ENCODE results near the gene RAMP1. TPM values are rescaled to one million over a fixed set of nuclear protein-coding genes. Genes with fewer than 3 reads are reported as not detected.
"Not testable (repeated sequence)": the region's sequence is repeated elsewhere in the genome, so short reads cannot be mapped to it uniquely, and the experiment has no call there.

The RAMP1 gene
- polyA plus RNA-seq, 4 donors = 61.6 to 155 (median 88.0) TPM

DNA sequence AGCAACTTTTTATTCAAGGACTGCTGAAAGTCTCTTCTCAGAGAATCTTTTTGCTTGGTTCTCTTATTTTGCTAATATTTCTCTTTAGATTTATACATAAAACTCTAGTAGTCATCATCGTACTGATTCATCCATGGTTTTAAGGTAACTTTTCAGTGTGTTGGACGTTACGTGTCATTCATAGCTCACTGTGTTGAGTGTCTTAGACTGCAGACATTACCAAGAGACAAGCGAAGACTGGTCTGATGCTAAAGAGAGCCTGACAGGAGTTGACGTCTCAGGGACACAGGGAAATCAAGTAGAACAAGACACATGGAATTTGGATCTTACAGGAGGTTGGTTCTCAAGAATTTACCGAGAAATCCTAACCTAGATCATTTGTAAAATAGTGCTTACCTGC lies 35.3 kb upstream of the RAMP1 start:
- FAIRE-seq = no peak
- no peaks in the 10 kb centered on the region for H3K27me3 ChIP-seq (ENCODE audit: control insufficient read depth in 3 of 3, insufficient read depth in 3 of 3, low read length in 3 of 3)
- WGBS, 3 donors = 79 to 88% (median 86%) methylated on average over 6 of the region's 6 CpGs

DNA sequence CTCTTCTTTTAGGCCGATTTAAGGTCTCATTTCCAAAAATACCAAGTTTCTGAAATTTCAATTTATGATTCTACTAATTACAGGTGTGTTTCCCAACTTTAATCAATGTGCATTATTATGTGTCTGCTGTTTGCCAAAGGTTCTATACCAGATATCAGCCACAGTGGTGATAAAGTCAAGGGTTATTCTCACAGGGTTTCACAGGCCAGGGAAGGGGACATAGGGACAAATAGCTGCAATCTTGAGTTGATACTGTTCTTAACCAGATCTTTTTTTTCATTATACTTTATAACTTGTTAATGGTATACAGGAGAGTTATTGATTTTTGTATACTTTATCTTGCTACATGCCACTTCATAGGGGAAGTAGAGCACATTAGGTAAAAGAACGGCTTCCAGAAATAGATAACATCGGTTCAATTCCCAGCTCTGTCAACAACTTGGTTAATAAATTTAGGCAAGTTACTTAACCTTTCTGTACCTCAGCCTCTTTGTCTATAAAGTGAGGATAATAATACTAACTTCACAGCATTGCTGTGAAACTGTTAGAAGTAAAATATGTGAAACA lies 31.9 kb upstream of the RAMP1 start:
- Histone ChIP-seq H3K4me3 (ENCODE audit: low read depth in 1 of 3, low read length in 3 of 3) (no peak overlapping the region), H3K36me3 (ENCODE audit: control insufficient read depth in 3 of 3, insufficient read depth in 2 of 3, low read depth in 1 of 3, low read length in 3 of 3) (no peaks in the 10 kb centered on the region), H3K9me3 (ENCODE audit: control insufficient read depth in 2 of 2, insufficient read depth in 1 of 2, low read depth in 1 of 2, low read length in 1 of 2) (no peaks in the 10 kb centered on the region), H3K4me1 (ENCODE audit: control insufficient read depth in 3 of 3, insufficient read depth in 2 of 3, low read depth in 1 of 3, low read length in 2 of 3) (no peaks in the 10 kb centered on the region), H3K27ac (ENCODE audit: low read depth in 1 of 3, low read length in 2 of 3) (no peak overlapping the region), H3K27me3 (ENCODE audit: control insufficient read depth in 3 of 3, insufficient read depth in 3 of 3, low read length in 3 of 3) (no peaks in the 10 kb centered on the region)
- peak; percentile 23 to 73 for DNase-seq
- 26 to 63% (median 40%) methylated on average over 3 of the region's 3 CpGs for WGBS, 3 donors
- FAIRE-seq = no peak

More for the DNA sequence above, 35.3 kb upstream of the RAMP1 start:
- Histone ChIP-seq H3K4me3 (ENCODE audit: low read depth in 1 of 3, low read length in 3 of 3) (no peak overlapping the region), H3K27ac (ENCODE audit: low read depth in 1 of 3, low read length in 2 of 3) (no peak overlapping the region), H3K36me3 (ENCODE audit: control insufficient read depth in 3 of 3, insufficient read depth in 2 of 3, low read depth in 1 of 3, low read length in 3 of 3) (no peaks in the 10 kb centered on the region), H3K4me1 (ENCODE audit: control insufficient read depth in 3 of 3, insufficient read depth in 2 of 3, low read depth in 1 of 3, low read length in 2 of 3) (no peaks in the 10 kb centered on the region), H3K9me3 (ENCODE audit: control insufficient read depth in 2 of 2, insufficient read depth in 1 of 2, low read depth in 1 of 2, low read length in 1 of 2) (no peaks in the 10 kb centered on the region)
- DNase-seq = no peak

DNA sequence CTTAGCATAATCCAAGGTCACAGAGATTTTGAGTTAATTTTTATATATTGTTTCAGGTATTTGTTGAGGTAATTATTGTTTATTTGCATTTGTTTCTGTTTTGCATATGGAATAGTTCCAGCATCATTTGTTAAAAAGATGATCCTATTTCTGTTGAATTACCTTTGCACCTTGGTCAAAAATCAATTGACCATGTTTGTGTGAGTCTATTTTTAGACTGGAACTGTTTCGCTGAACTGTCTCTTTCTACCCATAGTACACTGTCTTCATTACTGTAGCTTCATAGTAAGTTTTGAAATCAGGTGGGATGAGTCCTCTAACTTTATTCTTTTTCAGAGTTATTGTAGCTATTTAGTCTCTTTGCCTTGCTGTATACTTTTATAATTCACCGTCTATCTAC lies 28.9 kb upstream of the RAMP1 start:
- Histone ChIP-seq H3K36me3 (ENCODE audit: control insufficient read depth in 3 of 3, insufficient read depth in 2 of 3, low read depth in 1 of 3, low read length in 3 of 3) (no peaks in the 10 kb centered on the region), H3K27ac (ENCODE audit: low read depth in 1 of 3, low read length in 2 of 3) (no peak overlapping the region), H3K4me3 (ENCODE audit: low read depth in 1 of 3, low read length in 3 of 3) (no peak overlapping the region), H3K4me1 (ENCODE audit: control insufficient read depth in 3 of 3, insufficient read depth in 2 of 3, low read depth in 1 of 3, low read length in 2 of 3) (no peaks in the 10 kb centered on the region), H3K27me3 (ENCODE audit: control insufficient read depth in 3 of 3, insufficient read depth in 3 of 3, low read length in 3 of 3) (no peaks in the 10 kb centered on the region), H3K9me3 (ENCODE audit: control insufficient read depth in 2 of 2, insufficient read depth in 1 of 2, low read depth in 1 of 2, low read length in 1 of 2) (no peaks in the 10 kb centered on the region)
- peak; percentile 5 to 7 for DNase-seq
- FAIRE-seq = no peak
- 53 to 89% (median 66%) methylated on average over 2 of the region's 2 CpGs for WGBS, 3 donors

DNA sequence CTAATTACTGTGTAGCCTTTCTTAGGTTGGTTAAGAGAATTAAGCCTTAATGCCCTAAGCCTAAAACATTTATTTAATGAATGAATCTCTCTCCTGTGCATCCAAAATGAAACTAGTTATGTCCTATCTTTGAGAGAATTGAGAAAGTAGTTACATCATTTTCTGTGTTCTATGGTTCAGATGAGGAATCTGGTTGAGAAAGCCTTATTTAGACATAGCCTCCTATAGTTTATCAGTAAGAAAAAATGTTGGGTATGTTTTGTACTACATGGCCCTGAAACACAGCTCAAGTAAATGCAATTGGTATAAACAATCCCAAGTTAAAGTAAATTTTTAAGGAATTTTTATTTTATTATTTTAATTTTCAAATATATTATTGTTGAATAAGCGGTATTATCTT lies 25.9 kb upstream of the RAMP1 start:
- H3K4me3 ChIP-seq (ENCODE audit: low read depth in 1 of 3, low read length in 3 of 3) = no peak overlapping the region
- DNase-seq = no peak
- no peaks in the 10 kb centered on the region for H3K36me3 ChIP-seq (ENCODE audit: control insufficient read depth in 3 of 3, insufficient read depth in 2 of 3, low read depth in 1 of 3, low read length in 3 of 3)
- no peak overlapping the region for H3K27ac ChIP-seq (ENCODE audit: low read depth in 1 of 3, low read length in 2 of 3)
- no peaks in the 10 kb centered on the region for H3K27me3 ChIP-seq (ENCODE audit: control insufficient read depth in 3 of 3, insufficient read depth in 3 of 3, low read length in 3 of 3)
- FAIRE-seq = no peak
- no peaks in the 10 kb centered on the region for H3K4me1 ChIP-seq (ENCODE audit: control insufficient read depth in 3 of 3, insufficient read depth in 2 of 3, low read depth in 1 of 3, low read length in 2 of 3)
- 96 to 97% (median 97%) methylated on average over 1 of the region's 1 CpG for WGBS, 3 donors
- H3K9me3 ChIP-seq (ENCODE audit: control insufficient read depth in 2 of 2, insufficient read depth in 1 of 2, low read depth in 1 of 2, low read length in 1 of 2) = no peaks in the 10 kb centered on the region

- no peaks in the 10 kb centered on the region for H3K27me3 ChIP-seq (ENCODE audit: control insufficient read depth in 3 of 3, insufficient read depth in 3 of 3, low read length in 3 of 3)
- H3K36me3 ChIP-seq (ENCODE audit: control insufficient read depth in 3 of 3, insufficient read depth in 2 of 3, low read depth in 1 of 3, low read length in 3 of 3) = no peaks in the 10 kb centered on the region
- H3K4me1 ChIP-seq (ENCODE audit: control insufficient read depth in 3 of 3, insufficient read depth in 2 of 3, low read depth in 1 of 3, low read length in 2 of 3) = no peaks in the 10 kb centered on the region
- no peaks in the 10 kb centered on the region for H3K9me3 ChIP-seq (ENCODE audit: control insufficient read depth in 2 of 2, insufficient read depth in 1 of 2, low read depth in 1 of 2, low read length in 1 of 2)
- no peak overlapping the region for H3K27ac ChIP-seq (ENCODE audit: low read depth in 1 of 3, low read length in 2 of 3)
- 62 to 87% (median 66%) methylated on average over 3 of the region's 3 CpGs for whole genome bisulfite sequencing, 3 donors
- DNase-seq (no peak), FAIRE-seq (no peak)
- H3K4me3 ChIP-seq (ENCODE audit: low read depth in 1 of 3, low read length in 3 of 3) = no peak overlapping the region
These were observed 24.1 kb upstream of the RAMP1 start for GRCh38 chr2:237835372-237835771.

- 64 to 83% (median 69%) methylated on average over 4 of the region's 4 CpGs for WGBS, 3 donors
These were observed 18.4 kb upstream of the RAMP1 start for GRCh38 chr2:237841051-237841450.

DNA sequence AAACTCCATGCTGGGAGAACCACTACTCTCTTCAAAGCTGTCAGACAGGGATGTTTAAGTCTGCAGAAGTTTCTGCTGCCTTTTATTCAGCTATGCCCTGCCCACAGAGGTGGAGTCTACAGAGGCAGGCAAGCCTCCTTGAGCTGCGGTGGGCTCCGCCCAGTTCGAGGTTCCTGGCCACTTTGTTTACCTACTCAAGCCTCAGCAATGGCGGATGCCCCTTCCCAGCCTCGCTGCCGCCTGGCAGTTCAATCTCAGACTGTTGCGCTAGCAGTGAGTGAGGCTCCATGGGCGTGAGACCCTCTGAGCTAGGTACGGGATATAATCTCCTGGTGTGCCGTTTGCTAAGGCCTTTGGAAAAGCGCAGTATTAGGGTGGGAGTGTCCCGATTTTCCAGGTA lies 10.5 kb upstream of the RAMP1 start:
- not testable (repeated sequence) for DNase-seq; H3K9me3 ChIP-seq (ENCODE audit: control insufficient read depth in 2 of 2, insufficient read depth in 1 of 2, low read depth in 1 of 2, low read length in 1 of 2); H3K36me3 ChIP-seq (ENCODE audit: control insufficient read depth in 3 of 3, insufficient read depth in 2 of 3, low read depth in 1 of 3, low read length in 3 of 3); FAIRE-seq; H3K27me3 ChIP-seq (ENCODE audit: control insufficient read depth in 3 of 3, insufficient read depth in 3 of 3, low read length in 3 of 3); H3K27ac ChIP-seq (ENCODE audit: low read depth in 1 of 3, low read length in 2 of 3); H3K4me3 ChIP-seq (ENCODE audit: low read depth in 1 of 3, low read length in 3 of 3); H3K4me1 ChIP-seq (ENCODE audit: control insufficient read depth in 3 of 3, insufficient read depth in 2 of 3, low read depth in 1 of 3, low read length in 2 of 3)
- 93 to 95% (median 95%) methylated on average over 12 of the region's 12 CpGs for WGBS, 3 donors

More at GRCh38 chr2:237841051-237841450, 18.4 kb upstream of the RAMP1 start:
- no peaks in the 10 kb centered on the region for H3K9me3 ChIP-seq (ENCODE audit: control insufficient read depth in 2 of 2, insufficient read depth in 1 of 2, low read depth in 1 of 2, low read length in 1 of 2)
- no peak for DNase-seq
- no peak overlapping the region for H3K27ac ChIP-seq (ENCODE audit: low read depth in 1 of 3, low read length in 2 of 3)
- no peak for FAIRE-seq
- no peak overlapping the region for H3K4me3 ChIP-seq (ENCODE audit: low read depth in 1 of 3, low read length in 3 of 3)
- H3K4me1 ChIP-seq (ENCODE audit: control insufficient read depth in 3 of 3, insufficient read depth in 2 of 3, low read depth in 1 of 3, low read length in 2 of 3) = no peaks in the 10 kb centered on the region
- no peaks in the 10 kb centered on the region for H3K36me3 ChIP-seq (ENCODE audit: control insufficient read depth in 3 of 3, insufficient read depth in 2 of 3, low read depth in 1 of 3, low read length in 3 of 3)
- no peaks in the 10 kb centered on the region for H3K27me3 ChIP-seq (ENCODE audit: control insufficient read depth in 3 of 3, insufficient read depth in 3 of 3, low read length in 3 of 3)

GRCh38 chr2:237854295-237854694 lies 5.1 kb upstream of the RAMP1 start:
- no peak for DNase-seq
- Histone ChIP-seq H3K4me1 (ENCODE audit: control insufficient read depth in 3 of 3, insufficient read depth in 2 of 3, low read depth in 1 of 3, low read length in 2 of 3) (peaks cover 0 to 7% (median 0%) of the 10 kb centered on the region in 3 donors), H3K36me3 (ENCODE audit: control insufficient read depth in 3 of 3, insufficient read depth in 2 of 3, low read depth in 1 of 3, low read length in 3 of 3) (no peaks in the 10 kb centered on the region), H3K27ac (ENCODE audit: low read depth in 1 of 3, low read length in 2 of 3) (no peak overlapping the region), H3K27me3 (ENCODE audit: control insufficient read depth in 3 of 3, insufficient read depth in 3 of 3, low read length in 3 of 3) (peaks cover 0 to 3% (median 0%) of the 10 kb centered on the region in 3 donors), H3K9me3 (ENCODE audit: control insufficient read depth in 2 of 2, insufficient read depth in 1 of 2, low read depth in 1 of 2, low read length in 1 of 2) (peaks cover 0 to under 1% of the 10 kb centered on the region in 2 donors), H3K4me3 (ENCODE audit: low read depth in 1 of 3, low read length in 3 of 3) (no peak overlapping the region)
- FAIRE-seq = no peak
- 49 to 73% (median 65%) methylated on average over 3 of the region's 3 CpGs for WGBS, 3 donors

GRCh38 chr2:237857791-237858190 lies 1.6 kb upstream of the RAMP1 start:
- Histone ChIP-seq H3K36me3 (ENCODE audit: control insufficient read depth in 3 of 3, insufficient read depth in 2 of 3, low read depth in 1 of 3, low read length in 3 of 3) (peaks cover 0 to 5% (median 0%) of the 10 kb centered on the region in 3 donors), H3K4me3 (ENCODE audit: low read depth in 1 of 3, low read length in 3 of 3) (no peak overlapping the region), H3K27me3 (ENCODE audit: control insufficient read depth in 3 of 3, insufficient read depth in 3 of 3, low read length in 3 of 3) (peaks cover 0 to 3% (median 0%) of the 10 kb centered on the region in 3 donors), H3K4me1 (ENCODE audit: control insufficient read depth in 3 of 3, insufficient read depth in 2 of 3, low read depth in 1 of 3, low read length in 2 of 3) (peaks cover 0 to 18% (median 0%) of the 10 kb centered on the region in 3 donors), H3K9me3 (ENCODE audit: control insufficient read depth in 2 of 2, insufficient read depth in 1 of 2, low read depth in 1 of 2, low read length in 1 of 2) (no peaks in the 10 kb centered on the region), H3K27ac (ENCODE audit: low read depth in 1 of 3, low read length in 2 of 3) (no peak overlapping the region)
- DNase-seq = no peak
- no peak for FAIRE-seq
- 76 to 86% (median 79%) methylated on average over 7 to 8 of the region's 8 CpGs for WGBS, 3 donors

Measured in small intestine (tissue), 7 donors.